Measurements from ENCODE around the gene LRIF1. TPM values are rescaled to one million over a fixed set of nuclear protein-coding genes. Genes with fewer than 3 reads are reported as not detected.
"Not testable (repeated sequence)": the region's sequence is repeated elsewhere in the genome, so short reads cannot be mapped to it uniquely, and the experiment has no call there.

The LRIF1 gene
- total RNA-seq, 2 donors from 2014 or later = 12.8 to 38.3 TPM

DNA sequence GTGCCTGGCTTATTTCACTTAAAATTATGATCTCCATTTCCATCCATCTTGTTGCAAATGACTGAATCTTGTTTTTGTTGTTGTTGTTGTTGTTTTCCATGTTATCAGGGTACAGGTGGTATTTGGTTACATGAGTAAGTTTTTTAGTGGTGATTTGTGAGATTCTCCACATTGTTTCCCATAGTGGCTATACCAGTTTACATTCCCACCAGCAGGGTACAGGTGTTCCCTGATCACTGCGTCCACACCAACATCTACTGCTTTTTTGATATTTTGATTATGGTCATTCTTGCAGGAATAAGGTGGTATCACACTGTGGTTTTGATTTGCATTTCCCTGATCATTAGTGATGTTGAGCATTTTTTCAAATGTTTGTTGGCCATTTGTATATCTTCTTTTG lies 27.6 kb upstream of the LRIF1 start:
- H3K36me3 ChIP-seq; H3K27ac ChIP-seq; intact Hi-C loops (cut with DNase I); H3K4me1 ChIP-seq (replicated peaks); H3K9me3 ChIP-seq; H3K4me3 ChIP-seq; H3K27me3 ChIP-seq (replicated peaks; ENCODE audit: insufficient read depth); DNase-seq (ENCODE audit: low spot score): not testable (repeated sequence)
- 63% methylated on average over 1 of the region's 1 CpG for WGBS
- TF ChIP-seq, protein P1, sequence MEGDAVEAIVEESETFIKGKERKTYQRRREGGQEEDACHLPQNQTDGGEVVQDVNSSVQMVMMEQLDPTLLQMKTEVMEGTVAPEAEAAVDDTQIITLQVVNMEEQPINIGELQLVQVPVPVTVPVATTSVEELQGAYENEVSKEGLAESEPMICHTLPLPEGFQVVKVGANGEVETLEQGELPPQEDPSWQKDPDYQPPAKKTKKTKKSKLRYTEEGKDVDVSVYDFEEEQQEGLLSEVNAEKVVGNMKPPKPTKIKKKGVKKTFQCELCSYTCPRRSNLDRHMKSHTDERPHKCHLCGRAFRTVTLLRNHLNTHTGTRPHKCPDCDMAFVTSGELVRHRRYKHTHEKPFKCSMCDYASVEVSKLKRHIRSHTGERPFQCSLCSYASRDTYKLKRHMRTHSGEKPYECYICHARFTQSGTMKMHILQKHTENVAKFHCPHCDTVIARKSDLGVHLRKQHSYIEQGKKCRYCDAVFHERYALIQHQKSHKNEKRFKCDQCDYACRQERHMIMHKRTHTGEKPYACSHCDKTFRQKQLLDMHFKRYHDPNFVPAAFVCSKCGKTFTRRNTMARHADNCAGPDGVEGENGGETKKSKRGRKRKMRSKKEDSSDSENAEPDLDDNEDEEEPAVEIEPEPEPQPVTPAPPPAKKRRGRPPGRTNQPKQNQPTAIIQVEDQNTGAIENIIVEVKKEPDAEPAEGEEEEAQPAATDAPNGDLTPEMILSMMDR (IDR thresholded peaks at IDR 0.05) = peak in 2 of 4 experiments; percentile 5 to 15

DNA sequence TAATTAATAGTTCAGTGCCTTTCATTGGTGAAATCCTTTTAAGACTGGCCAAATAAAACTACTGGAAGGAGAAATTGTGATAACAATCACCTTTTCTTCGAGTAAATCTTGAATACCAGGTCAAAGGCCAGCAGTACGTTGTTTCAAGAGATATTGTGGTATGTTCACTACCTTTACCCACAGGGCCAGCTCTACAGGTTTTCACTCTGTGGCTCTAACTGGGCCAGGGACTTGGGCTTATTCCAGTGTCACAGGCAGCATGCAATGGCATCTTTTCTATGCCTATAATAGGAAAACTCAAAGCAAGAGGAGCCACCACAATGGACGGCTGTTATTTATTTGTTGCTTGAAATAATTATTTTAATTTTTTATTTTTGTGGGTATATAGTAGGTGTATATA lies 26.8 kb upstream of the LRIF1 start:
- Histone ChIP-seq H3K4me1 (replicated peaks) (no peaks in the 10 kb centered on the region), H3K27me3 (replicated peaks; ENCODE audit: insufficient read depth) (no peaks in the 10 kb centered on the region), H3K9me3 (no peaks in the 10 kb centered on the region), H3K27ac (no peak overlapping the region), H3K36me3 (no peaks in the 10 kb centered on the region), H3K4me3 (no peak overlapping the region)
- no peak for DNase-seq (ENCODE audit: low spot score)
- WGBS = 52% methylated on average over 3 of the region's 3 CpGs
- TF ChIP-seq POLR2A (IDR thresholded peaks at IDR 0.05) (no peak), POLR2AphosphoS5 (IDR thresholded peaks at IDR 0.05) (no peak)
- TF ChIP-seq, protein P1 (IDR thresholded peaks at IDR 0.05) = no peak
- intact Hi-C loops (cut with DNase I) = no loop called here

DNA sequence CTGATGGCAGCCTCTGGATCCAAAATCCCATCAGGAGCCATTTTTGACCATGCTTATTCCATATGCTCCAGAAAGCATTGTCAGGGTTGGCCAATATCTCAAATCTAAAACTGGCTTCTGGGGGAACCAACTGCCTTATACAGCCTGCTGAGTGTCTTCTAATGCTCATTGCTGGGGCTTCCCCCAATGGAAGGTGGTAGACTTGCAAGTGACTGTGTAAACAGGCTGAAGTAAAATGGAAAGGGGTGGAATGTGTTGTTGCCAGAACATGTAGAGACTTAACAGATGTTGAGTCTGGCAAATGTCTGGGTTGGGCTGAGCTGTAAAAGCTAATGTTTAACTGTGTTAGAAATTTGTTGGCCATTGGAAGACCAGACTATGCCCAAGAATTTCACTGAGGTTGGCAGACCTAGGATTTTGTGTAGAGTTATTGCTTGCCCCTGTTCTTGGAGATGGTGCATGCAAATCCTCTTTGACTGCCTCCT lies 22.7 kb upstream of the LRIF1 start:
- H3K27me3 ChIP-seq (replicated peaks; ENCODE audit: insufficient read depth) = no peaks in the 10 kb centered on the region
- no peak overlapping the region for H3K27ac ChIP-seq
- no peak for DNase-seq (ENCODE audit: low spot score)
- no peaks in the 10 kb centered on the region for H3K4me1 ChIP-seq (replicated peaks)
- intact Hi-C loops (cut with DNase I) = no loop called here
- no peaks in the 10 kb centered on the region for H3K36me3 ChIP-seq
- no peaks in the 10 kb centered on the region for H3K9me3 ChIP-seq
- TF ChIP-seq, protein P1 (IDR thresholded peaks at IDR 0.05) = no peak
- no peak for TF ChIP-seq POLR2A (IDR thresholded peaks at IDR 0.05)
- no peak for TF ChIP-seq POLR2AphosphoS5 (IDR thresholded peaks at IDR 0.05)
- no peak overlapping the region for H3K4me3 ChIP-seq

DNA sequence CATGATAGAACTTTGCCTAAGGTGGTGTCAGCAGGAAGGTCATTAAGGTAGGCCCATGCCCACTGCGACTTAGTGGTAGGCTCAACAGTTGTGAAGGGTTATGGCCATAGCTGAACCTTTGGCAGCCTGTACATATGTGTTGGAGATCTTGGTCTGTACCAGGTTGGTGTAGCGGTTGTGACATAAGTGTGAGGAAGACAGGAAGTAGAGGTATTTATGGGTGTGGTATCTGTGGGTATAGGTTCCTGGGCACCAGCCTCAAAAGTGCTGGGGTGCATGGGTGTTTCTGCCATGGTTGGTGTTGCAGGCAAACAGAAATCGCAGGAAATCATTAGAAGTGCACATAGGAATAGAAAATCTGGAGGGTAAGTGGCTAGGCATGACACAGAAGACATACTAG lies 18.6 kb upstream of the LRIF1 start:
- H3K4me3 ChIP-seq = no peak overlapping the region
- intact Hi-C loops (cut with DNase I) = no loop called here
- 73% methylated on average over 3 of the region's 3 CpGs for WGBS

DNA sequence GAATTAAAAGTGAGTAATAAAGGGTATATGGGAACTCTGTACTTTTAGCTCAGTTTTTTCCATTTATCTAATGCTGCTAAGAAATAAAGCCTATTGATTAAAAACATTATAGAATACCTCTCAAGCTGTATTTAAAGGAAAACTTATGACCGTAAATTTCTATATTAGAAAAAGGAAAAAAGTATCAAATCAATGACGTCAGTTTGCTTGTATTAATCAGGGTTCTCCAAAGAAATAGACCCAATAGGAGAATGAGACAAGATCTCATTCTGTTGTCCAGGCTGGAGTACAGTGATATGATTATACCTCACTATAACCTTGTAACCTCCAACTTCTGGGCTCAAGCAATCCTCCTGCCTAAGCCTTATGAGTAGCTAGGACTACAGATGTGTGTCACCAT lies 15.4 kb upstream of the LRIF1 start:
- Histone ChIP-seq H3K9me3 (no peaks in the 10 kb centered on the region), H3K4me3 (no peak overlapping the region), H3K36me3 (no peaks in the 10 kb centered on the region), H3K4me1 (replicated peaks) (no peaks in the 10 kb centered on the region), H3K27ac (no peak overlapping the region), H3K27me3 (replicated peaks; ENCODE audit: insufficient read depth) (no peaks in the 10 kb centered on the region)
- intact Hi-C loops (cut with DNase I) = no loop called here
- no peak for DNase-seq (ENCODE audit: low spot score)
- TF ChIP-seq, protein P1 (IDR thresholded peaks at IDR 0.05) = no peak
- TF ChIP-seq POLR2A (IDR thresholded peaks at IDR 0.05) (no peak), POLR2AphosphoS5 (IDR thresholded peaks at IDR 0.05) (no peak)
- WGBS = 86% methylated on average over 2 of the region's 2 CpGs

More for the DNA sequence above, 18.6 kb upstream of the LRIF1 start:
- H3K27ac ChIP-seq = no peak overlapping the region
- H3K9me3 ChIP-seq = no peaks in the 10 kb centered on the region
- no peak for TF ChIP-seq POLR2A (IDR thresholded peaks at IDR 0.05)
- TF ChIP-seq, protein P1 (IDR thresholded peaks at IDR 0.05) = no peak
- TF ChIP-seq POLR2AphosphoS5 (IDR thresholded peaks at IDR 0.05) = no peak
- H3K27me3 ChIP-seq (replicated peaks; ENCODE audit: insufficient read depth) = no peaks in the 10 kb centered on the region
- H3K4me1 ChIP-seq (replicated peaks) = no peaks in the 10 kb centered on the region
- no peak for DNase-seq (ENCODE audit: low spot score)
- H3K36me3 ChIP-seq = no peaks in the 10 kb centered on the region
